Caco-2 (cell line): ENCODE data around the gene CYP4F12. TPM values are rescaled to one million over a fixed set of nuclear protein-coding genes. Genes with fewer than 3 reads are reported as not detected.

Experiments
- BruUV-seq: library from RNA; stranded (reverse); fragments of 400-500 nt; replicated peaks from 2 replicates; lab custom pipeline; 2021; lab: Mats Ljungman, UMichigan
- CTCF ChIA-PET: fragments of 300-600 bp; sonication (Branson Sonifier 250); formaldehyde crosslinking; loops from one replicate; lab custom pipeline; 2022; ENCODE audit warnings: antibody characterized with exemption; lab: Charles Lee
- POLR2A ChIA-PET: fragments of 300-600 bp; sonication (Branson Sonifier 250); formaldehyde crosslinking; loops from one replicate; lab custom pipeline; 2022; ENCODE audit warnings: antibody characterized with exemption; lab: Charles Lee
- DNase-seq, 2 experiments: peaks; one replicate each; pipeline versions ENCODE4 v3.0.0 to v3.0.0-alpha.2; 2020 to 2022
- H3K27me3 ChIP-seq: replicated peaks from 2 replicates; pipeline ENCODE4 v1.6.0; 2011; ENCODE audit warnings: low read length; ENCODE audit not compliant: control insufficient read depth, insufficient read depth
- H3K36me3 ChIP-seq: 2 replicates; pipeline ENCODE4 v1.5.1; 2011; ENCODE audit warnings: low read length; ENCODE audit not compliant: control insufficient read depth, insufficient read depth
- H3K4me1 ChIP-seq: fragments of 250-450 bp; sonication (Bioruptor Pico); 2 replicates; pipeline ENCODE4 v1.5.1; 2020; ENCODE audit warnings: mild to moderate bottlenecking
- H3K4me3 ChIP-seq: 2 replicates; pipeline ENCODE4 v1.5.1; 2011; ENCODE audit warnings: low read depth, mild to moderate bottlenecking, control low read depth, low read length
- H3K9me3 ChIP-seq: fragments of 250-450 bp; sonication (Bioruptor Pico); 2 replicates; pipeline ENCODE4 v1.5.1; 2020; ENCODE audit warnings: mild to moderate bottlenecking, moderate library complexity
- H3K27ac Mint-ChIP-seq: one replicate; pipeline ENCODE4 v1.8.0; 2022; ENCODE audit warnings: mixed read lengths; ENCODE audit not compliant: unreplicated experiment
- H3K27me3 Mint-ChIP-seq: one replicate; pipeline ENCODE4 v1.8.0; 2022; ENCODE audit warnings: mixed read lengths; ENCODE audit not compliant: insufficient read depth, unreplicated experiment
- H3K36me3 Mint-ChIP-seq: one replicate; pipeline ENCODE4 v1.8.0; 2022; ENCODE audit warnings: mild to moderate bottlenecking, mixed read lengths; ENCODE audit not compliant: insufficient read depth, unreplicated experiment
- H3K4me1 Mint-ChIP-seq: one replicate; pipeline ENCODE4 v1.8.0; 2022; ENCODE audit warnings: low read depth, mixed read lengths; ENCODE audit not compliant: unreplicated experiment
- H3K4me3 Mint-ChIP-seq: one replicate; pipeline ENCODE4 v1.8.0; 2022; ENCODE audit warnings: mild to moderate bottlenecking, moderate library complexity, mixed read lengths; ENCODE audit not compliant: unreplicated experiment
- H3K9me3 Mint-ChIP-seq: one replicate; pipeline ENCODE4 v1.8.0; 2022; ENCODE audit warnings: mixed read lengths; ENCODE audit not compliant: unreplicated experiment
- intact Hi-C: fragments of 100-400 bp; cut with micrococcal nuclease; formaldehyde crosslinking; loops from one replicate; pipeline ENCODE4 v1.10.0; 2022; ENCODE audit not compliant: unreplicated experiment
- total RNA-seq: library from RNA; stranded (reverse); gene quantifications from 2 replicates; pipeline ENCODE4 v1.2.3, GENCODE V29; 2022
- TF ChIP-seq, protein P1 (sequence below), 2 experiments: fragments of 200-600 bp in 1 of 2; IDR thresholded peaks; 1 replicate in 1 of 2; 2 replicates in 1 of 2; pipeline versions ENCODE4 v1.5.1 to v1.8.0; 2011 to 2022; ENCODE audit warnings: antibody characterized with exemption in 1 of 2, control low read depth in 1 of 2, inconsistent platforms in 1 of 2, low read depth in 1 of 2, low read length in 1 of 2, mild to moderate bottlenecking in 1 of 2, moderate library complexity in 1 of 2; ENCODE audit not compliant: insufficient read depth in 1 of 2, severe bottlenecking in 1 of 2, unreplicated experiment in 1 of 2

CYP4F12 gene
- total RNA-seq, 1 experiment from 2014 or later = 0.16 TPM

GRCh38 chr19:15696654-15697194, 23.8 kb downstream of the CYP4F12 start:
- H3K9me3 Mint-ChIP-seq = no peaks in the 10 kb centered on the region
- CTCF ChIA-PET = no interaction called here
- TF ChIP-seq, protein P1, sequence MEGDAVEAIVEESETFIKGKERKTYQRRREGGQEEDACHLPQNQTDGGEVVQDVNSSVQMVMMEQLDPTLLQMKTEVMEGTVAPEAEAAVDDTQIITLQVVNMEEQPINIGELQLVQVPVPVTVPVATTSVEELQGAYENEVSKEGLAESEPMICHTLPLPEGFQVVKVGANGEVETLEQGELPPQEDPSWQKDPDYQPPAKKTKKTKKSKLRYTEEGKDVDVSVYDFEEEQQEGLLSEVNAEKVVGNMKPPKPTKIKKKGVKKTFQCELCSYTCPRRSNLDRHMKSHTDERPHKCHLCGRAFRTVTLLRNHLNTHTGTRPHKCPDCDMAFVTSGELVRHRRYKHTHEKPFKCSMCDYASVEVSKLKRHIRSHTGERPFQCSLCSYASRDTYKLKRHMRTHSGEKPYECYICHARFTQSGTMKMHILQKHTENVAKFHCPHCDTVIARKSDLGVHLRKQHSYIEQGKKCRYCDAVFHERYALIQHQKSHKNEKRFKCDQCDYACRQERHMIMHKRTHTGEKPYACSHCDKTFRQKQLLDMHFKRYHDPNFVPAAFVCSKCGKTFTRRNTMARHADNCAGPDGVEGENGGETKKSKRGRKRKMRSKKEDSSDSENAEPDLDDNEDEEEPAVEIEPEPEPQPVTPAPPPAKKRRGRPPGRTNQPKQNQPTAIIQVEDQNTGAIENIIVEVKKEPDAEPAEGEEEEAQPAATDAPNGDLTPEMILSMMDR (IDR thresholded peaks at IDR 0.05; ENCODE audit: insufficient read depth in 1 of 2, low read depth in 1 of 2, low read length in 1 of 2, severe bottlenecking in 1 of 2, unreplicated experiment in 1 of 2) = no peak
- H3K27ac Mint-ChIP-seq = no peak overlapping the region
- H3K9me3 ChIP-seq = no peaks in the 10 kb centered on the region
- no peak overlapping the region for H3K4me3 ChIP-seq
- intact Hi-C loops = no loop called here
- H3K36me3 ChIP-seq = no peaks in the 10 kb centered on the region
- POLR2A ChIA-PET = no interaction called here
- BruUV-seq = no TSS peak
- H3K36me3 Mint-ChIP-seq = no peaks in the 10 kb centered on the region
- H3K27me3 ChIP-seq = no peaks in the 10 kb centered on the region
- no peaks in the 10 kb centered on the region for H3K4me1 Mint-ChIP-seq
- H3K27me3 Mint-ChIP-seq = no peaks in the 10 kb centered on the region
- DNase-seq = no peak
- H3K4me1 ChIP-seq = no peaks in the 10 kb centered on the region
- no peak overlapping the region for H3K4me3 Mint-ChIP-seq

- ChIA-PET CTCF (no interaction called here), POLR2A (no interaction called here)
Measured at GRCh38 chr19:15701757-15702533, 29.1 kb downstream of the CYP4F12 start.

GRCh38 chr19:15702534-15702930, 29.6 kb downstream of the CYP4F12 start:
- POLR2A ChIA-PET = no interaction called here
- Histone ChIP-seq H3K4me3 (no peak overlapping the region), H3K4me1 (no peaks in the 10 kb centered on the region), H3K9me3 (no peaks in the 10 kb centered on the region), H3K27me3 (no peaks in the 10 kb centered on the region), H3K36me3 (no peaks in the 10 kb centered on the region)
- TF ChIP-seq, protein P1 (IDR thresholded peaks at IDR 0.05; ENCODE audit: insufficient read depth in 1 of 2, low read depth in 1 of 2, low read length in 1 of 2, severe bottlenecking in 1 of 2, unreplicated experiment in 1 of 2) = peak; percentile 30 to 46
- no peak overlapping the region for H3K4me3 Mint-ChIP-seq
- H3K9me3 Mint-ChIP-seq = no peaks in the 10 kb centered on the region
- peak in 1 of 2 experiments; percentile 35 for DNase-seq
- no peak overlapping the region for H3K27ac Mint-ChIP-seq
- no peaks in the 10 kb centered on the region for H3K4me1 Mint-ChIP-seq
- no TSS peak for BruUV-seq
- H3K36me3 Mint-ChIP-seq = no peaks in the 10 kb centered on the region
- no peaks in the 10 kb centered on the region for H3K27me3 Mint-ChIP-seq
- CTCF ChIA-PET = no interaction called here
- intact Hi-C loops = loop anchor here (2.0 kb wide), 1 partner anchor 74 kb away; no protein-coding TSS in a partner anchor

More at GRCh38 chr19:15701757-15702533, 29.1 kb downstream of the CYP4F12 start:
- H3K4me1 ChIP-seq = no peaks in the 10 kb centered on the region
- no peaks in the 10 kb centered on the region for H3K27me3 ChIP-seq
- BruUV-seq = no TSS peak
- H3K4me1 Mint-ChIP-seq = no peaks in the 10 kb centered on the region
- no peaks in the 10 kb centered on the region for H3K27me3 Mint-ChIP-seq
- no peaks in the 10 kb centered on the region for H3K36me3 ChIP-seq
- no peak overlapping the region for H3K4me3 ChIP-seq
- intact Hi-C loops = loop anchor here (2.0 kb wide), 1 partner anchor 73 kb away; no protein-coding TSS in a partner anchor
- no peaks in the 10 kb centered on the region for H3K36me3 Mint-ChIP-seq
- no peaks in the 10 kb centered on the region for H3K9me3 Mint-ChIP-seq
- H3K27ac Mint-ChIP-seq = no peak overlapping the region
- TF ChIP-seq, protein P1 (IDR thresholded peaks at IDR 0.05; ENCODE audit: insufficient read depth in 1 of 2, low read depth in 1 of 2, low read length in 1 of 2, severe bottlenecking in 1 of 2, unreplicated experiment in 1 of 2) = no peak
- no peaks in the 10 kb centered on the region for H3K9me3 ChIP-seq
- DNase-seq = no peak
- no peak overlapping the region for H3K4me3 Mint-ChIP-seq
